Mesendoderm (in vitro differentiated cells): ENCODE data around the gene TECTA.

Experiments
- DNase-seq: peaks from one replicate; pipeline ENCODE4 v3.0.0; 2013
- H2AK5ac ChIP-seq: 2 replicates; pipeline ENCODE4 v1.6.1; 2013; ENCODE audit warnings: low read length, inconsistent platforms
- H2BK120ac ChIP-seq: 2 replicates; pipeline ENCODE4 v1.6.1; 2013; ENCODE audit warnings: low read depth, mild to moderate bottlenecking, low read length, moderate library complexity, mixed read lengths
- H2BK15ac ChIP-seq: replicated peaks from 2 replicates; pipeline ENCODE4 v1.6.1; 2013; ENCODE audit warnings: low read depth, mild to moderate bottlenecking, moderate library complexity
- H2BK5ac ChIP-seq: 2 replicates; pipeline ENCODE4 v1.6.1; 2013; ENCODE audit warnings: low read length, inconsistent platforms
- H3K18ac ChIP-seq: 2 replicates; pipeline ENCODE4 v1.6.1; 2013; ENCODE audit warnings: mild to moderate bottlenecking, low read length, mixed read lengths
- H3K23ac ChIP-seq: one replicate; pipeline ENCODE4 v1.6.1; 2013; ENCODE audit warnings: low read length
- H3K27ac ChIP-seq: 2 replicates; pipeline ENCODE4 v1.5.1; 2013; ENCODE audit warnings: low read depth, mild to moderate bottlenecking, inconsistent platforms, low read length, moderate library complexity
- H3K27me3 ChIP-seq: 2 replicates; pipeline ENCODE4 v1.6.1; 2013; ENCODE audit warnings: low read length, control low read depth, mild to moderate bottlenecking, inconsistent platforms; ENCODE audit not compliant: insufficient read depth, poor library complexity
- H3K36me3 ChIP-seq: 2 replicates; pipeline ENCODE4 v1.6.1; 2013; ENCODE audit warnings: low read length, inconsistent platforms; ENCODE audit not compliant: control insufficient read depth, insufficient read depth
- H3K4ac ChIP-seq: one replicate; pipeline ENCODE4 v1.6.1; 2013; ENCODE audit warnings: low read depth, mild to moderate bottlenecking, low read length, moderate library complexity
- H3K4me1 ChIP-seq: 2 replicates; pipeline ENCODE4 v1.6.1; 2013; ENCODE audit warnings: low read depth, low read length, inconsistent platforms; ENCODE audit not compliant: control insufficient read depth
- H3K4me2 ChIP-seq: 2 replicates; pipeline ENCODE4 v1.6.1; 2013; ENCODE audit warnings: low read length
- H3K4me3 ChIP-seq: 2 replicates; pipeline ENCODE4 v1.5.1; 2013; ENCODE audit warnings: mild to moderate bottlenecking, low read length
- H3K56ac ChIP-seq: one replicate; pipeline ENCODE4 v1.6.1; 2013; ENCODE audit warnings: low read length
- H3K79me1 ChIP-seq: 2 replicates; pipeline ENCODE4 v1.6.1; 2013; ENCODE audit warnings: low read length, inconsistent platforms
- H3K79me2 ChIP-seq: 2 replicates; pipeline ENCODE4 v1.6.1; 2013; ENCODE audit warnings: mild to moderate bottlenecking, low read length; ENCODE audit not compliant: control insufficient read depth, insufficient read depth
- H3K9ac ChIP-seq: 2 replicates; pipeline ENCODE4 v1.6.1; 2013; ENCODE audit warnings: low read length, inconsistent platforms
- H4K5ac ChIP-seq: one replicate; pipeline ENCODE4 v1.6.1; 2013; ENCODE audit warnings: low read length
- H4K8ac ChIP-seq: one replicate; pipeline ENCODE4 v1.6.1; 2013; ENCODE audit warnings: low read depth, mild to moderate bottlenecking, control low read depth, low read length, moderate library complexity
- WGBS: extraction: QIAGEN DNeasy Blood & Tissue Kit; methylation state at CpG from one replicate; pipeline ENCODE4 v1.1.7; 2013; ENCODE audit warnings: low lambda C conversion rate, missing lambda C conversion rate; ENCODE audit not compliant: insufficient coverage; ENCODE audit errors: extremely low coverage; 5-methylcytosine and 5-hydroxymethylcytosine counted together

TECTA gene

GRCh38 chr11:121225382-121225781 is 124.3 kb downstream of the TECTA start:
- Histone ChIP-seq H3K4me1 (no peaks in the 10 kb centered on the region), H3K27ac (no peak overlapping the region), H3K79me2 (no peaks in the 10 kb centered on the region), H3K36me3 (no peaks in the 10 kb centered on the region), H4K5ac (no peak overlapping the region), H2BK5ac (no peak overlapping the region), H3K79me1 (no peaks in the 10 kb centered on the region), H3K18ac (no peak overlapping the region), H2BK120ac (no peak overlapping the region), H3K4me3 (no peak overlapping the region), H2BK15ac (no peak overlapping the region), H3K56ac (no peak overlapping the region), H3K27me3 (no peaks in the 10 kb centered on the region), H2AK5ac (no peak overlapping the region), H3K23ac (no peak overlapping the region), H3K4ac (no peak overlapping the region), H3K9ac (no peak overlapping the region), H3K4me2 (no peak overlapping the region), H4K8ac (no peak overlapping the region)
- WGBS: no CpG with 5 or more reads among the region's 4 CpGs
- no peak for DNase-seq

DNA sequence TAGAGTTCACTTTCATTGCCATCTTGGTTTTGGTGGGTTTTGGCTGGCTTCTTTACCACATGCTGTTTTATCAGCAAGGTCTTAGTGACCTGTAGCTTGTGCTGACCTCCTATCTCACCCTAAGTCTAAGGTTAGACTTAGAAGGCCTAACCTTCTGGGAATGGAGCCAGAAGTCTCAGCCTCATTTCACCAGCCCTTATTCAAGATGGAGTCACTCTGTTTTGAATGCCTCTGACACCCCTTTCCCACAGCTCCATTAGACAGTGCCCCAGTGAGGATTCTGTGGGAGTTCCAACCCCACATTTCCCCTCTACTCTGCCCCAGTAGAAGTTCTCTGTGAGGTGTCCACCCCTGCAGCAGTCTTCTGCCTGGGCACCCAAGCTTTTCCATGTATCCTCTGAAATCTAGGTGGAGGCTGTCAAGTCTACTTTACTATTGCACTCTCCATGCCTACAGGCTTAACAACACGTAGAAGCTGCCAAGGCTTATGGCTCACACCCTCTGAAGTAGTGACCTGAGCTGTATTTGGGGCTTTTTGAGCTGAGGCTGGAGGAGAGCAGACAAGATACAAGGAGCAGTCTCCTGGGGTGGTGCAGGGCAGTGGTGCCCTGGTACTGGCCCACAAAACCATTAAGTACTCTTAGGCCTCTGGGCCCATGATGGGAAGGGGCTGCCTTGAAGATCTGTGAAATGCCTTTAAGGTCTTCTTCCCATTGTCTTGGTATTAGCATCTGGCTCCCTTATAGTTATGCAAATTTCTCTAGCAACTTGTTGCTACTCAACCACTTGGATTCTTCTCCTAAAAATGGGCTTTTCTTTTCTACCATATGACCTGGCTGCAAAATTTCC is 125.6 kb downstream of the TECTA start:
- H2BK15ac ChIP-seq: no peak overlapping the region
- H3K79me1 ChIP-seq: no peaks in the 10 kb centered on the region
- H4K5ac ChIP-seq: no peak overlapping the region
- no peak overlapping the region for H3K4me2 ChIP-seq
- H3K18ac ChIP-seq: no peak overlapping the region
- H3K4me1 ChIP-seq: no peaks in the 10 kb centered on the region
- no peak overlapping the region for H3K27ac ChIP-seq
- no peaks in the 10 kb centered on the region for H3K27me3 ChIP-seq
- no peak overlapping the region for H2BK120ac ChIP-seq
- H3K23ac ChIP-seq: no peak overlapping the region
- H3K4ac ChIP-seq: no peak overlapping the region
- H3K36me3 ChIP-seq: no peaks in the 10 kb centered on the region
- H2AK5ac ChIP-seq: no peak overlapping the region
- no peak overlapping the region for H3K56ac ChIP-seq
- H3K4me3 ChIP-seq: no peak overlapping the region
- H4K8ac ChIP-seq: no peak overlapping the region
- no peak overlapping the region for H3K9ac ChIP-seq
- H3K79me2 ChIP-seq: no peaks in the 10 kb centered on the region
- no CpG with 5 or more reads among the region's 1 CpG for WGBS
- DNase-seq: no peak
- H2BK5ac ChIP-seq: no peak overlapping the region

- H3K18ac ChIP-seq: no peak overlapping the region
- H2BK5ac ChIP-seq: no peak overlapping the region
- H3K4me1 ChIP-seq: no peaks in the 10 kb centered on the region
- no peak for DNase-seq
- H3K4me3 ChIP-seq: no peak overlapping the region
- H3K79me2 ChIP-seq: no peaks in the 10 kb centered on the region
- no peak overlapping the region for H2BK120ac ChIP-seq
- no peak overlapping the region for H3K23ac ChIP-seq
- no peak overlapping the region for H3K27ac ChIP-seq
- H2AK5ac ChIP-seq: no peak overlapping the region
- H4K5ac ChIP-seq: no peak overlapping the region
- no peaks in the 10 kb centered on the region for H3K36me3 ChIP-seq
- no peak overlapping the region for H4K8ac ChIP-seq
- H3K27me3 ChIP-seq: no peaks in the 10 kb centered on the region
- no peak overlapping the region for H3K56ac ChIP-seq
- no peak overlapping the region for H3K9ac ChIP-seq
- no CpG with 5 or more reads among the region's 1 CpG for WGBS
- no peaks in the 10 kb centered on the region for H3K79me1 ChIP-seq
- H3K4me2 ChIP-seq: no peak overlapping the region
- H3K4ac ChIP-seq: no peak overlapping the region
- no peak overlapping the region for H2BK15ac ChIP-seq
Observed at GRCh38 chr11:121228851-121229250, 127.8 kb downstream of the TECTA start.

DNA sequence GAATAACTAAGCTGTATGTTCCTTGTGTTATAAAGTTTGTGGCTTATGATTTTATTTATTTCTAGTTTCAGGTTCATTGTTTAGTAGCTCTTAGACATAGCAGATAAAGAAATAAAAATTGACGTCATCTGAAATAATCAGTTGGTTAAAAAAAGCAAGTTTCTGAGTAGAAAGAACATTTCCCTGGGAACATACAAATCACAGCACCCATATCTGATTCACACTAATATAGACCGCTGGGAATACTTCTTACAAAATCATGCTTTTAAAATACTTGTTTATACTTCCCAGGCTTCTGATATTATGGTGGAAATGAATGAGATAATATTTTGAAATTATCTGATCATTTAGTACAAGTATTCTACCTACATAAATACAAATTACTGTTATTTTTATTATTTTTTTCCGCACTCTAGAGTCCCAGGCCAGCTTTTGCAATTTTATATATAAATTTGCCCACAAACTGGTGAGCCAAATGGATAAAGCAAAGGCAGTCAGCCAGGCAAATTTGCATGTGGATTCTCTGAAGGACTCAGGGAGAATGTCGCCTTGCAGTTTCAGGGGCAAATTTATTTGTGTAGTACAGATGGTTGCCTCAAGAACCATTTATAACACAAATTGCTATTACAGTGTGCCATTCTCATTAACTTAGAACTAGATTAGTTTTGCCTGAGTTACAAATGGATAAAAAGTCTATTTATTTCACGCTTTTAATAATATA is 128.6 kb downstream of the TECTA start:
- Histone ChIP-seq H2BK5ac (no peak overlapping the region), H4K8ac (no peak overlapping the region), H3K4me1 (no peaks in the 10 kb centered on the region), H3K23ac (no peak overlapping the region), H3K79me1 (no peaks in the 10 kb centered on the region), H2BK120ac (no peak overlapping the region), H3K27ac (no peak overlapping the region), H3K56ac (no peak overlapping the region), H3K9ac (no peak overlapping the region), H3K36me3 (no peaks in the 10 kb centered on the region), H3K4me3 (no peak overlapping the region), H3K4me2 (no peak overlapping the region), H3K4ac (no peak overlapping the region), H2BK15ac (no peak overlapping the region), H3K18ac (no peak overlapping the region), H3K27me3 (no peaks in the 10 kb centered on the region), H4K5ac (no peak overlapping the region), H2AK5ac (no peak overlapping the region), H3K79me2 (no peaks in the 10 kb centered on the region)
- WGBS: no CpG with 5 or more reads among the region's 5 CpGs
- DNase-seq: no peak

DNA sequence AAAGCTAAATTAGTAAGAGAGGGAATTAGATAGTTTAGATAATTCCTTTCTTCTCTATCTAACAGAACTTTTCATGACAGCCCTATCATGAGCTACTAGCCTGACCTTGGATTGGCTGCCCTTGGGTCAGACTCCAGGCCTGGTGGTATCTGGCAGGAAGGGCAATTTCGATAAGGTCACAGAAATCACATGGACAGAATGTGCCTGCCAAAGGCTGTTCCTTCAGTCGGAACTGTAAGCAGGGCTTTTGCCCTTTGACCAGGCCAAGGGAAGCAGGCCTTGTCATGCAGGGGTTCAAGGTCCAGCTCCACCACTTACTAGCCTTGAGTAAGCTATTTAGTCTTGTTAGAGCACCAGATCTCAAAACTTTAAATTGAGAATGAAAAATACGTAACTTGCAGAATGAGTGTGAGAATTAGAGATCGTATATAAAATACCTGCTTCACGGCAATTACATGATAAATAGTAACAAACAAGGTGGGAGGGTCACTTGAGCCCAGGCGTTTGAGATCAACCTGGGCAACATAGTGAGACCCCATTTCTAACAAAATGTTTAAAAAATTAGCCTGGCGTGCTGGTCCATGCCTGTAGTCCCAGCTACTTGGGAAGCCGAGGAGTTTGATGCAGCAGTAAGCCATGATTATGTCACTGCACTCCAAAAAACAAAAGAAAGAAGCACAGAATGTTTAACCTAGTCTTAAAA is 130.7 kb downstream of the TECTA start:
- Histone ChIP-seq H3K4me3 (no peak overlapping the region), H3K23ac (no peak overlapping the region), H3K27me3 (no peaks in the 10 kb centered on the region), H4K8ac (no peak overlapping the region), H4K5ac (no peak overlapping the region), H3K79me2 (no peaks in the 10 kb centered on the region), H3K9ac (no peak overlapping the region), H3K27ac (no peak overlapping the region), H3K79me1 (no peaks in the 10 kb centered on the region), H3K4me2 (no peak overlapping the region), H3K18ac (no peak overlapping the region), H2BK120ac (no peak overlapping the region), H2AK5ac (no peak overlapping the region), H2BK5ac (no peak overlapping the region), H3K36me3 (no peaks in the 10 kb centered on the region), H3K56ac (no peak overlapping the region), H2BK15ac (no peak overlapping the region), H3K4me1 (peaks cover under 1% of the 10 kb centered on the region), H3K4ac (no peak overlapping the region)
- WGBS: no CpG with 5 or more reads among the region's 8 CpGs
- no peak for DNase-seq
